Renal cortex interstitium (tissue), 11 donors: Measurements from ENCODE around the gene SVBP. TPM values are rescaled to one million over a fixed set of nuclear protein-coding genes. Genes with fewer than 3 reads are reported as not detected.

Experiments
- DNase-seq, 11 donors: peaks; one replicate each; pipeline ENCODE4 v3.0.0-alpha.2; 2013; ENCODE audit warnings: low read depth in 9 of 11, low spot score in 4 of 11; ENCODE audit errors: extremely low read depth in 1 of 11
- polyA plus RNA-seq, 3 donors: library from polyadenylated mRNA; unstranded; fragments of 120-200 nt; gene quantifications; one replicate each; pipeline ENCODE4 v1.2.1, GENCODE V29; 2013; ENCODE audit not compliant: insufficient read length in 3 of 3

Gene SVBP
- polyA plus RNA-seq, 3 donors, result 55.1 to 72.2 (median 71.3) TPM

DNA sequence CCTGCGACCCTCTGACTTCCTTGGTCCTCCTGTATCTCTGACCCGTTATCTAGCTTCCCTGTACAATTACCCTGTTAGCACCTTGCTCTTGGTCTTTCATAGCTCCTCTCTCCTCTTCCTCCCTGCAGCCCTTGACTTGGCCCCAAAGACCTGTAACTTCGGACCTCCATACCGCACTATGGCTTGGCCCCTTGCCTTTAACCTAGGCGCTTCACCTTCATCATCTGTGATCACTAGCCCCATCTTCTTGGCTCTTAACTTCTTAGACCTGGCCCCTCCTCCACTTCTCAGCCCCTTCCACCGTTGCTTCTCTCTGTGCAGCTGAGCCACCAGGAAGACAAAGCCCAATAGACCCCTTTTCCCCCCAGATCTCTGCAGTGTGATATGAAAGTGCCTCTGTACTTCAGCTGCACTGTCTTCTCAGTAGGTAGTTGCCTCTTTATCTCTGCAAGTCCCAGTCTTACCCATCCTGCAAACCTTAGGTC is 30.0 kb upstream of the SVBP start:
- DNase-seq, result peak in 1 of 11 donors; percentile 4

DNA sequence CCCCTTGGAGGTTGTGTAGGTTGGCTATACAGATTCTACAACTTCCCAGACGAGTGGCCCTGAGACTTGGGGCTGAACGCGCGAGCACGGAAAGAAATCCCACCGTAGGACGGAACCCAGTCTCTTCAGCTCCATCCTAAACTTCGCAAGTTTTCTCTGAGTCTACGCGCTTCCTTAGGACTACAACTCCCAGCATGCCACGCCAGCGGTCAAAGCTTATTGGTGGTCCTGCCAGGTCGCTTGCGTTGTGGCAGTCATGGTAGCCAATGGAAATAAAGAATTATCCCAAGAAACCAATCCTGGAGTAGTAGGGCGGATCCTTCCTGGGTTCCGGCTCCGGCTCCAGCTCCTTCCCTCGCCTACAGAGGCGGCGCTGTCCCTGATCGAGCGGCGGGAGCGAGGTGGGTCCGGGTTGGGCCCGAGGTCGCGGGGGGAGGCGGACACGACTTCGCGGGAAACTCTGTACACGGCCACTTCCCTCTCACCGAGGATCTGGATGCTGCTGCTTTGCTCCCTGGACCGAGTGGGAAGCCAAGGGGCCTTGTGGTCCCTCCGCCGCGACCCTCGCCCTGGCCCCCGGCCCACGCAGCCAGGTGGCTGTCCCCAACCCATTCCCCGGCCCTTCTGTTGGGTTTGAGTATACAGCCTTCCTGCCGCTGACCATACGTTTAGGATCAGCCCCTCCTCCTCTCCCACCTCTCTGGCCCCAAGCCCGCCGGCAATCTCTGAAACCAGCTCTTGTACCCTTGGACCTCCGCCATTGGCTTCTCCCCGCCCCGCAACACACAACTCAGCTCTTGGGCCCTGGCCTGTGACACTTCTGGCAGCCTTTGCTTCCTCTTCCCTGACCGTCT is 29.3 kb upstream of the SVBP start, which contains the start of gene ZNF691:
TSS of gene ZNF691 (plus strand) at position 357 of the 854 bp plus-strand sequence. CDS start 3,046 bp downstream, outside the sequence.
- peak; percentile 88 to 98 (median 93) for DNase-seq

DNA sequence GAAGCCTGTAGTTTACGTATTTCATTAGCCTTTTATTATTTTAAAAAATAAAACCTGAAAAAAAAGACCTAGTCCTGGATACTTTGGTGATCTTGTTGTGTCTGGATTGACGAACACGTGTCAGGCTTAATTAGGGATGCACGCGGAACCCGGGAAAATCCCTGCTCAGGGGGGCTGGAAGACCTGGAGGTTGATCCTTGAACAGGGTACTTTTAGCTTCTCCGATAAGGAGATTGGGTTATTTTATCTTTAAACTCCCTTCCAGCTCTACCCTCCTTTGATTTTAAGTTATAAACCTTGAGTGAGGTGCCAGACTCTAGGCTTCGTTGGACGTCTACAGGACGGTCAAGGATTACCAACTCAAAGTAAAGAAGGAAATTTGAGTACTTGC is 28.7 kb upstream of the SVBP start:
- peak in 2 of 11 donors; percentile 2 to 6 for DNase-seq

DNA sequence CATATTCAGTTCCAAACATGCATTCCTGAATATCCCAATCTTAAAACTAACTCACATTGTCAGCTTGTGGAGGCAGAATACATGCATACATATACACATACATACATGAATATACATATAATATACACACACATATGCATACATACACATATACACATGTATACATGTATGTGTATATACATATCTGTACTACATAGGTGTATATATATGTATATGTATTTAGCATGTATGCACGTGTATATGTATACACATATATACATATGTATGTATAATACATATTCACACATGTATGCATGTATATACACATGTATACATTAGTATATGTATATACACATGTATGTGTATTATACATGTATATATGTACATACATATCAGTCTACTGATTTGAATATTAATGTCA is 28.0 kb upstream of the SVBP start:
- DNase-seq, result no peak

DNA sequence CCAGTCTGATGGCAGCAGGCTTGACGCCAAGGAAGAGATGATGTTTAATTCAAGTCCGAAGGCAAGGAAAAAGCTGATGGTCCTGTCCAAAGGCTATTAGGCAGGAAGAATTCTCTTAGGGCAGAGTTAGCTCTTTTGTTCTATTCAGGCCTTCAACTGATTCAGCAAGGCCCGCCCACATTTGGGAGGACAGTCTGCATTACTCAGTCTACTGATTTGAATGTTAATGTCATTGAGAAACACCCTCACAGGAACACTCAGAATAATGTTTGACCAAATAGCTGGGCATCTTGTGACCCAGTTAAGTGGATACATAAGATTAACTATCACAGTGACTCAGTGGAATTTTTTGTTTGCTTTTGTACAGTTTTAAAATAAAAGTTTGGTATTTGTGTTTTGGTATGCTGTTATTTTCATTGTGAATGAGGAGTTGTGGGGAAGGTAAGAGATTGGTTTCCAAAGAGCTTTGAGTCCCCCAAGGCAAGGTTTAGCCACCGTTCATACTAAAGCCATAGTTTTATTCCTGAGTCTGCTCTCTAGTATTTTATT is 27.5 kb upstream of the SVBP start:
- DNase-seq, result no peak

DNA sequence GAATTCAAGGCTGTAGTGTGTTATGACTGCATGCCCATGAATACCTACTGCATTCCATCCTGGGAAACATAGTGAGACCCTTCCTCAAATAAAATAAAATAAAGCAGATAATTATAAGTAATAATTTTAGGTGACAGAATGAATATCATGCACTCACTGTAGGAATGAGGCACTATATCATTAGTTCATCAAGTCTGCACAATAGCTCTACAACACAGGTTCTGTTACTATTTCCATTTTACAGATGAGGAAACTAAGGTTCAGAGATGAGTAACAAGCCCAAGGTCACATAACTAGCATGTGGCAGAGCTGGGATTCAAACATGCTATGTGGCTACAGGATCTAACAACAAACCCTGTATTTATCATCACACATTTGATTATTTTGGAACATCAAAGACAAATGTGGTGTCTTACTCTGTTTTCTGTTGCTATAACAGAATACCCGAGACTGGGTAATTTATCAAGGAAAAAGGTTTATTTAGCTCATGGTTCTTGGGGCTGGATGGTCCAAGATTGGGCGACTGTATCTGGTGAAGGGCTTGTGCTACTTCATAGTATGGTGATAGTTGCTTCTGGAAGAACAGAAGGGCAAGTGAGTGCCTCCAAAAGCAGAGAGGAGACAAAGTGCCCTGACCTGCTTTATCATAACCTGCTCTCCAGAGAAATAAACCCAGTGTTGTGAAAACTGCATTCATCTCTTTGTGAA is 24.4 kb upstream of the SVBP start:
- DNase-seq, result no peak

DNA sequence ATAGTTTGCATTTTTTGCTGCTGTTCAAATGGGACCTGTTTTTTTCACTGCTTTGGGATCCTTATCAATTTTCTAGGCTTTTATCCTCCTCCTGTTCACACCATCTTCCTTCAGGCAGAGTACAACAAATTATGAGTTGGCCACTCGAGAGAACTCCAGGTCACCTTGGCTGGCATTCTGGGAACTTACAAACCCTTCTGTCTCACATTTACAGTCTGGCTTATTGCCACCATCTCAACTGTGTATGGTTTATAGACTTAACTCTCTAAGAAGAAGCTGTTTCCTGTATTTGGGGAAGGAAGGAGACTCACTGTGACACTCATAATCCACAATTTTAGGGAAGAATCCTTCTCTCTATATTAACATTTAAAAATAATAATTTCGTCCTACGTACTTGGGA is 23.8 kb upstream of the SVBP start:
- no peak for DNase-seq

DNA sequence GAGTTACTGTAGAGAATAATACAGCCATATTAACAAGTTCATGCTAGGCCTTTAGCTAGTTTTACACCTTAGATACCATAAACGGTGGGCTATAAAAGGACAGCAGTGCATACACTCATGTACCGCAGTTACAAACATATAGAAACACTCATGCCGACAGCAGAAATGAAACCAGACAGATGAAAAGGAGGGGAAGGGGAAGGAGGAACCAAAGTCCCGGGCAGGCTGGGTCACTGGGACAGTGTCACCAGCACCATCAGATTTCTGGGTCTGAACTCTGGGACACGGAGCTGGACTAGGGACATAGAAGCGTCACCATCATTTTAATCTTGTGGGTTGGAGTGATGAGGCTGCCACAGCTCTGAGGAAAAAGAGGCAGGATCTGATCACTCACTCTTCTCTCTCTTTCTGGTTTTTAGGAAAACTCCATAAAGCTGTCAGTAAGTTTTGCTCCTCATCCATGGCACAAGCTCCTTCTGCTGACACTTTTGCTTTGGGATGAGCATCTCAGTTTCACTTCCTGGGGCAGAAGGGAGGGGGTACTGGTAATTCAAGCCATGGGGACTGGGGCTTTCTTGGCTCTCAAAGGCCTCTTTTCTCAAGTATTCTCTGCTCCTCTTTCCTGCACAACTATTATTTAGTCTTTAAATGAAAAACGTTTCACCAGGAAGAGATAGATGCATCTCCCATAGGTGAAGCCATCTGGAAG is 21.4 kb upstream of the SVBP start:
- DNase-seq, result no peak

DNA sequence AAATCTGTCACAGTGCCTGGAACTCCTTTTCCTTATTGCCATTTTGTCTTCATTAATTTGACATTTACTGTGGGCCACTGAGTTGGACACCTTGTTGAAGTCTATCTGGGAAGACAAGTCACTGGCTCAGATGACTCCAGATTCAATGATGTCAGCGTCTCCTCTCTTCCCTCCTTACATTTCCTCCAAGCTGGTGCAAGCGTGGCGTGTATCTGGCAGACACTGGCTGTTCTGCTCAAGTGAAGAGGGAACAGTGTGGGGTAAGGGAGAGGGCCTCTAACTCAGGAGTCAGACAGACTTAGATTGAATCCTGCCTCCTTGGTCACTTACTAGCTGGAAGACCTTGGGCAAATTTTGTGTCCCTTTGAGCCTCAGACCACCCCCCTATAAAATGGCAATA is 20.5 kb upstream of the SVBP start:
- no peak for DNase-seq

DNA sequence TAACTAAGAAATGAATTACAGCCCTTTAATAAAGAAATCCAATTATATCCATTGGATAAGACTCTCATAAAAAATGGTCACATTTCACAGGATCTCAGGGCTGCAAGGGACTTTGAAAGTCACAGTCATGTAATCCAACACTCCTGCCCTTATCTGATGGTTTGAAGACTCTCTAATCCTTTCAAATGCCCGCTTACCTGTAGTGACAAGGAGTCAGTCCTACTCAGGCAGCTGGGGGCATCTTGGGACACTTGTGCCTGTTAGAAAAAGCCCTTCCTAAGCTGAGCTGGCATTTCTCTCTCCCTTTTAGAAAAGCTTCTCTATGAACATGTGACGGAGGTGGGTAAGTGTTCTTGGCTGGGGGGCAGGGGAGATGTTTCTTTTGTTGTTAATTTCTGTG is 18.2 kb upstream of the SVBP start:
- no peak for DNase-seq

DNA sequence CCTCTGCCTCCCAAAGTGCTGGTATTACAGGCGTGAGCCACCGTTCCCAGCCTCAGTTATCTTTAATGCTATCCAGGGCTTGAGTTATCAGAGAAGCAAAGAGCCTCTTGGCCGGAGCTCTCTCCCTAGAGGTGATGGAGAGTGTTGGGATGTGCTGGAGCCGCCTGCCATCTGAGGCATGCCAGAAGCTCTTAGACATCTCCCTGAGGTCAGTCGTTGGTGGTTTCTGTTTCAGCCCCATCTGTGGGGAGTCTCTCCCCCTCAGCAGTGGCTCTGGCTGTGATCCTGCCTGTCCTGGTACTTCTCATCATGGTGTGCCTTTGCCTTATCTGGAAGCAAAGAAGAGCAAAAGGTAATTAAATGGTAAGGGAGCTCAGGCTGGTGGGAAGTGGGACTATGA is 17.6 kb upstream of the SVBP start:
- DNase-seq, result no peak

DNA sequence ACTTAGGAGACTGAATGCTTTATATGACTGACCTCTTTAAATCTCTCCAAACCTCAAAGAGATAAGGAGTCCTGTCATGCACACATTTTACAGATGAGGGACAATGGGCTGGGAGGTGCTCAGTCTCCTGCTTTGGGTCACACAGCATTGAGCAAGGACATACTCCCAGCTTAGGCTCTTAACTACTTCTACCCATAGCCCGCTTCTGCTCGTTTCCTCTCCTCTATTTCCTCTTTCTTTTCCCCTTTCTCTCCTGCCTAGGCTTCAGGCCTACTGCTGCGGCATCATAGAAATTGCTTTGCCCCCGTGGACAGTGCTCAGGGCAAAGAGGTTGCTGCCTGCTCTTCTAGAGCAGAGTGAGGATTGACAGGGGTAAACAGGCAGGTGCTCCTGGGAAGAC is 16.8 kb upstream of the SVBP start:
- no peak for DNase-seq

DNA sequence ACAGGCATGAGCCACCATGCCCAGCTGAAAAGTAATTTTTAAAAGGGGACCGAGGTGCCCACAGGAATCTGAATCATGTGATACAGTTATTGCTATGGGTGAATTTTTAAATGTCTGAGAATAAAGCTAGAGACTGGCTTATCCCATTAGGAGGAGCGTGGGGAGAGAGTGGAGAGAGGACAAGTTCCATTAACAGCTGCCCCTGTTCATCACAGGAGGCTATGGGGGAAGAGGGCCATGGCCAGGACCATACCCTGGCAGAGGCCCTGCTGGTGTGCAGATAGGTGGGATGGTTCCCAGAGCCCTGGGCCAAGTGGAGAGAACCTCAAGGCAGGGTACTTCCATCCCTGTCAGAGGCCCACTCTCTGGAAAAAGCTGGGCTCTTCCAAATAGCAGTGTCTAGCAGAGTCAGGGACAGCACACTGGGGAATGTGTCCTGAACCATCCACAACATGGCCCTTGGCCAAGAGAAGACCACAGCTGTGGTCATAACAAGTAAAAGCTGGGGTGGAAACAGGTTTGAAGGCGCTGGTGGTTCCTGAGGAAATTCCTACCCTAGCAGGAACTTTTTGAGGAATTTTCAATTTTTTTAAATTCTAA is 15.5 kb upstream of the SVBP start:
- no peak for DNase-seq

DNA sequence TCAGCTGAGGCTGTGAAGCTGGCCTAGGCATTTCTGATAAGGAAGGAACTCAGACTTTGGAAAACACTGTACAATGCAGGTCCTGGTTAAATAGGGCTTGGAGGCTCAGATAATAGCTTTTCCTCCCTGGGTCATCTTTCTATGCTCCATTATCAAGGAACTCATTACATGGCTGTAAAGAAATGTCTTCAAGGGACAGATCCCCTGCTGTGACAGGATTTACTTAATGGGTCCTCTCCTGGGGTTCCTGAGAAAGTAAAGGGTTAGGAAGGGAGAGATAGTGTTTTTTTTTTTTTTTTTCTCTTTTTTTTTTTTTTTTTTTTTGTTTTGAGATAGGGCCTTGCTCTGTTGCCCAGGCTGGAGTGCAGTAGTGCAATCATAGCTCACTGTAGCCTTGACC is 14.1 kb upstream of the SVBP start:
- DNase-seq, result no peak

DNA sequence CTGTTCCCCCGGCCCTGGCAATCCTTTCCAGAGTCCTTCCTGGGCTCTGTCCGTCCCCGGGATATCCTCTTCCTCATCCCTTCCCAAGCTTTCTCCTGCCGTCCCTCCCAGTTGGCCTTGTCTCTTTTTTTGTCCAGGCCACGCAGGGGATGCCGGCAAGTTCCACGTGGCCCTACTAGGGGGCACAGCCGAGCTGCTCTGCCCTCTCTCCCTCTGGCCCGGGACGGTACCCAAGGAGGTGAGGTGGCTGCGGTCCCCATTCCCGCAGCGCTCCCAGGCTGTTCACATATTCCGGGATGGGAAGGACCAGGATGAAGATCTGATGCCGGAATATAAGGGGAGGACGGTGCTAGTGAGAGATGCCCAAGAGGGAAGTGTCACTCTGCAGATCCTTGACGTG is 13.4 kb upstream of the SVBP start:
- DNase-seq, result no peak

DNA sequence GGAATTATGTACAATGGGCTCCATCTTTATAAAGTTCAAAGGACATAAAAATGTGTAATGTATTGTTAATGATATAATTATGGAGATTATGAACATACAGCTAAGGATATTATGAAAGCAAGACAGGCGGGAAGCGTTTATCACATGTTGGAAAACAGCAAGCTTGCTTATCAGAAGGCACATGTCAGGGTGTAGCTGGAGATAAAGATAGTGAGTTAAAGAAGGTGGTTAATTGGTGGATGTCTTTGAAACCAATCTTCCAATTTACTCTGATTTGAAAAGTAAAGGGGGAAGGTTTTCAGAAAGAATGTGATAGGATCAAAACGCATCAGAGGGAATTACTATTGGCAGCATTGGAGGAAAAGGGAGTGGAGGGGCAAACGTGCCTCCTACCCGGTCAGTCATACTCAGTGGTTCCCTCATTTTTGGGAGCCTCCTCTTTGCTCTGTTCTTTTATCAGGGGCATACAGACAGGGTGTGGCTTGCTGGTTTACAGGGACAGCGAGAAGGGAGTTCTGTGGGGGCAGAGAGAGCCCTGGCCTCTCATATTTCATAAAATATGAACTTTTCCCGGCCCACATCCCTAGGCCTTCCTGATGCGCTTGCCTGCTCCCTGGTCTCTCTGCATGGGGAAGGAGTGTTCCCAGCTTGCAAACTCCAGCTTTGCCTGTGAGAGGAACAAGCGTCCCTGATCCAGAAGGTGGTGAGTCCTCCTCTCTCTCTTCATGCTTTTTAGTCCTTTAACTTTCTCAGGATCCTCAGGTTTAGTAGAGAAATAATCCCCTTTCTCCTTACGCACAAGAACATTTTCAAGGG is 8.0 kb upstream of the SVBP start:
- no peak for DNase-seq

DNA sequence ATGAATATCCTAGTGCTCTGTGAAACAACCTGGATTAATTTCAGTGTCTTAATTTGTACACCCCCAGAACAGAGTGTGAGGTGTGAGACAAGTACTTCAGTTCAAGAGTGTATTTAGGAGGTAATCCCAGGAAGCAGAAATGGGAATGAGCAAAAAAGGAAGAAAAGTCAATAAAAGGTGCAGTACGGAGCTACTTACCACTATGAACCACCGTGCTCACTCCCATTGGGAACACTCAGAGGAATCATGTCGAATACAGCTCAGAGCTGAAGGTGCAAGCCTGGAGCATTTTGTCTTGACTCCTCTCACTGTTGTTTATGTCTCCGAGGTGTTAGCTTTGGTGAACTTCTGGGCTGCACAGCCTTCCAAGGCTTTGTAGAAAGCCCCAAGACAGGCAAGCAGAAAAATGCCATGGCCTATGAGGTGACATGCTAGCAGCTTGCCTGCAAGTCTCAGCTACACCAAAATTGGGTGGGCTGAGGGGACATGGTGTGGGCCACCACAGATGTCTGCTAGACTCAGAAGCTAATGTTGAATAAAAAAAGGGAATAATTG is 7.4 kb upstream of the SVBP start:
- no peak for DNase-seq

DNA sequence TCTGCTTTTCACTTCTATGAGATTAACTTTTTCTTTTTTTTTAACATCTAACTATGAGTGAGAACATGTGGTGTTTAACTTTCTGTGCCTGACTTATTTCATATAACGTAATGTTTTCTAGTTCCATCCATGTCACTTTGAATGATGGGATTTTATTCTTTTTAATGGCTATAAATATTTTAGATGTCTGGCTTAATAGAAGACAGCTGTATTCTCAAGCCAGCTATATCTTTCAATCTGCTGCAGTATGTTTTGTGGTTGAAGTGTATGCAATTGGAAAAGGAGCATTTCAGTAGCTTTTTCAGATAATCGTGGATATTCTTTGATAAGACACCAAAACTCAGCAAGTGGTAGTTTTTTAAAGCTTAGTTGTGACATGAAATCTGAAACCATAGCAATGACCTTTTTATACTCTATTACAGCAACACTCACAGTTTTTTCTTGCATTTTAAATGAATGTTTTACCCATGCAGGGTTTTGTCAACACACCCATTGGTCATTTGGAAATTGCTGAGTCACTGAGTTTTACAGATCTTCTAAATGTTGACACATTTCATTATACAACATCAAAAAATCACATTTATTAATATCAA is 5.7 kb upstream of the SVBP start:
- peak in 3 of 11 donors; percentile 14 to 42 (median 27) for DNase-seq
